Left lung (tissue), 10 donors: ENCODE measurements around the gene ARGFX. TPM values are rescaled to one million over a fixed set of nuclear protein-coding genes. Genes with fewer than 3 reads are reported as not detected.
A peak's percentile ranks its signal among the peaks of the same experiment; 100 is the strongest.

Source experiments
- ATAC-seq: fragments of 200-7000 bp; cut with Tn5 transposase; one replicate; pipeline ENCODE4 v1.9.1; 2020; ENCODE audit warnings: moderate library complexity
- DNase-seq, 4 donors: peaks; one replicate each; pipeline ENCODE4 v3.0.0-alpha.2; 2013 to 2020
- H3K27ac ChIP-seq, 2 donors: fragments of 200-600 bp; sonication (generic) in 1 of 2; one replicate each; pipeline versions ENCODE4 v1.5.0 to v1.8.0; 2020 to 2021
- H3K27me3 ChIP-seq, 2 donors: fragments of 200-600 bp; sonication (generic) in 1 of 2; one replicate each; pipeline versions ENCODE4 v1.5.0 to v1.8.0; 2020 to 2021
- H3K36me3 ChIP-seq, 2 donors: fragments of 200-600 bp; sonication (generic) in 1 of 2; one replicate each; pipeline versions ENCODE4 v1.5.0 to v1.8.0; 2020 to 2021
- H3K4me1 ChIP-seq, 2 donors: fragments of 200-600 bp; one replicate each; pipeline ENCODE4 v1.8.0; 2021
- H3K4me3 ChIP-seq, 2 donors: fragments of 200-600 bp; sonication (generic) in 1 of 2; one replicate each; pipeline versions ENCODE4 v1.5.0 to v1.8.0; 2020 to 2021; ENCODE audit warnings: mild to moderate bottlenecking in 1 of 2
- H3K9me3 ChIP-seq, 2 donors: fragments of 200-600 bp; sonication (generic) in 1 of 2; one replicate each; pipeline versions ENCODE4 v1.5.0 to v1.8.0; 2020 to 2021
- CTCF ChIP-seq, 2 donors: fragments of 200-600 bp; sonication (generic) in 1 of 2; IDR thresholded peaks; one replicate each; pipeline versions ENCODE4 v1.5.0 to v1.8.0; 2021; ENCODE audit warnings: antibody characterized with exemption in 2 of 2
- intact Hi-C, 2 donors: fragments of 100-400 bp; cut with DNase I; formaldehyde crosslinking; loops; one replicate each; pipeline versions ENCODE4 v1.11.2 to v1.14.2; 2022
- polyA plus RNA-seq, 6 donors: library from polyadenylated mRNA; unstranded; fragments of 120-200 nt; gene quantifications; one replicate each; pipeline ENCODE4 v1.2.1, GENCODE V29; 2013; ENCODE audit not compliant: insufficient read length in 6 of 6
- total RNA-seq, 2 donors: library from RNA; stranded (reverse); fragmentation: NEBNext Ultra II Directional; extraction: Animal tissue kit (Norgen Biotek cat#: 25700); gene quantifications; one replicate each; pipeline ENCODE4 v1.2.1, GENCODE V29; 2021
- donor health status: DM: no; HTN: yes; CAD: no.
- donor health status: DM: no; HTN: no; CAD: no.

The ARGFX gene
- total and polyA plus RNA-seq, 8 donors: 0.17 TPM; not detected in 7

GRCh38 chr3:121542924-121543323, 24.8 kb upstream of the ARGFX start:
- no peak overlapping the region for H3K27ac ChIP-seq
- DNase-seq: no peak
- no peak overlapping the region for H3K4me3 ChIP-seq
- H3K27me3 ChIP-seq: no peaks in the 10 kb centered on the region
- no peak for TF ChIP-seq CTCF (IDR thresholded peaks at IDR 0.05)
- peaks cover 6 to 12% of the 10 kb centered on the region in 2 donors for H3K4me1 ChIP-seq
- no peak for ATAC-seq
- H3K9me3 ChIP-seq: no peaks in the 10 kb centered on the region
- H3K36me3 ChIP-seq: no peaks in the 10 kb centered on the region
- intact Hi-C loops: no loop called here

GRCh38 chr3:121545049-121545573, 22.6 kb upstream of the ARGFX start:
- no peak for DNase-seq
- no peak for ATAC-seq
- peaks cover 6 to 12% of the 10 kb centered on the region in 2 donors for H3K4me1 ChIP-seq
- TF ChIP-seq CTCF (IDR thresholded peaks at IDR 0.05): no peak
- no peaks in the 10 kb centered on the region for H3K9me3 ChIP-seq
- intact Hi-C loops: no loop called here
- no peak overlapping the region for H3K27ac ChIP-seq
- H3K4me3 ChIP-seq: peak overlapping the region; percentile 58 to 72
- no peaks in the 10 kb centered on the region for H3K27me3 ChIP-seq
- no peaks in the 10 kb centered on the region for H3K36me3 ChIP-seq

DNA sequence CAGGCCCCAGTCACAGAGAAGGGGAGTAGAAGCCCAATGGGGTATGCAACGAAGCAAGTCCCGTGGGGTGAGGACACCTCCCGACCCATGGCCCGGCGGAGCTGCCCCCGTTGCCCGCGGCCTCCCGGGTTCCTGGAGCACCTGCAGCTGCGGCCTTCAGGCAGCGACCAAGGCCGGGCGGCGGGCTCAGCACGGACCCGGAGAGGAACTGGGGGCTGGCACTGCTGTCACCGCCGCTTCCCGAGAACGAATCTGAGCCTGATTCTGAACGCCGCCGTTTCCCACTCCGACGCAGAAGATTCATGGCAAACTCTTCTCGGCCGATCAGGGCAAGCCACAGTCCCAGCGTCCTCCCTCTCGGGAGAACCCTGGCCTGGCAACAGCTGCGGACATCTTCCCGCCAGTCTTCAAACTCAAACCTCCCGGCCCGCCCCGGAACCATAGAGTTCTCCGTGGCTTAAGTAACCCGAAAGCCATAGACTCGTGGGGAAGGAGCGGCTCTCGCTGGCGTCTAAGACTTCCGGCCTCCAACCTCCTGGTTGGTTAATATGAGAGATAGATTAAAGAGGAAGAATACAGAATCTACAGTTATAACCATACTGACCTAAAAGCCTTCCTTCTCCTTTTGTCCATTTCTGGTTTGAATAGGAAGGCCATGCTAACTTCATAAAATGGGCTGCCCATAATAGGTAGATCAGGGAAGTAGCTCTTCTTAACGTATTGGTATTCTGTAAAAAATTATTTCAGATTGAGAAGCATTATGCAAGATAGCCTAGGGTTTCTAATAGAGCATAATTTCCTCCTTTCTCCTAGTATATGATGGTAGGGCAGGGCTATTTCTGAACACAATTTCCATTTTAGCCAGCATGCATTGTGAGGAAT, 21.9 kb upstream of the ARGFX start, which contains the start of gene POLQ:
TSS of gene POLQ (minus strand) at position 415 of the 882 bp plus-strand sequence. CDS start at position 304, 111 bp downstream.
- intact Hi-C loops: no loop called here
- Histone ChIP-seq H3K4me1 (peaks cover 6 to 12% of the 10 kb centered on the region in 2 donors), H3K27me3 (no peaks in the 10 kb centered on the region), H3K4me3 (peak within 1 kb of the TSS; percentile 58 to 72), H3K27ac (peak within 1 kb of the TSS; percentile 82 to 93), H3K9me3 (no peaks in the 10 kb centered on the region), H3K36me3 (no peaks in the 10 kb centered on the region)
- no peak for TF ChIP-seq CTCF (IDR thresholded peaks at IDR 0.05)
- DNase-seq: peak; percentile 88 to 95 (median 94)
- peak; percentile 100 for ATAC-seq

DNA sequence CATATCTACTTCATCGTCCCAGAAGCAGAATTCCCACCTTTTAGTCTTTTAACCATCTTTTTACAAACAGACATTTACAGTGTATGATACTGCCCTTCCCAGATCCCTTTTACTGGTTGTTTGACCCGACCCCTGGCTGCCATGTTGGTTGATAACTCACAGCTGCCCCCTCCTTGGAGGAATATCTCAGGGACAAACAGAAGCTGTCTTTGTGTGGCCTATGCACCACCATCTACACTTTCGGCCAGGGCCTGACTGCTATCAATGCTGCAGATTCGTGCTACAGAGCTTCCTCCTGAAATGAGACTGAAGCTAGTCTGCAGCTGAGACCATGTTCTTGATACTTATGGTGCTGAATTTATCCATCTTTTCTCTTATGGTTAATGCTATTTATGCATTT, 15.4 kb upstream of the ARGFX start:
- no peak overlapping the region for H3K27ac ChIP-seq

More for the DNA sequence above, 15.4 kb upstream of the ARGFX start:
- intact Hi-C loops: no loop called here
- ATAC-seq (no peak), DNase-seq (no peak)
- H3K27me3 ChIP-seq: no peaks in the 10 kb centered on the region
- no peaks in the 10 kb centered on the region for H3K4me1 ChIP-seq
- H3K4me3 ChIP-seq: no peak overlapping the region
- no peaks in the 10 kb centered on the region for H3K9me3 ChIP-seq
- no peak for TF ChIP-seq CTCF (IDR thresholded peaks at IDR 0.05)
- no peaks in the 10 kb centered on the region for H3K36me3 ChIP-seq
